ENCODE measurements around the gene F13A1.

DNA sequence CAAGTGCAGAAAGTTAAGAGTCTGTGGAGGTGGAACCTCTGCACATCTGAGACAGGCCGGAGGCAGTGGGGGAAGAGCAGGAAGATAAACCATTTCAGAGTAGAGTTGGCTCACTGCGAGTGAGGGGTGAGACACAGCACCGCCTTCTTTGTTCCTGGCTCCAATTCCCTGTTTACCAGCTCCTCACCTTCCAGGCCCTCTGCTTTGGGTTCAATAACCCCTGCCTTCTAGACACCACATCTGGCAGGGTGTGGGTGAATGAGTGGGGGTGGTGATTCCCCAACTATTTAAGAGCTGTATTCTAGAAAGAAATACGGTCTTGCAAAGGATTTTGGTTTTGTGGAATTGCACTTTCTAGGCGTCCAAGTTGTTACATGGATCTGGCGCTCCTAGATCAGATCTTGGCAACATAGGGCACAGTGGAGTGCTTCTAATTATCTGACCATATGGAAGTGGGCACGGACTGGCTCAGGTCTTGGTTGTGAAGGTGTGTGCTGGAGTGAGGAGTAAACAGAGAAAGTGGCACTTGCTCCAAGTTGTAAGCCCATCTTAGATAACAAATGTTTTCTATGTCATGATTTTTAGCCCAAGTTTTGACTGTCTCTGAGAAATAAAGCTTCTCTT, 172.2 kb downstream of the F13A1 start:
- TF ChIP-seq POLR2A (IDR thresholded peaks at IDR 0.05), result no peak
- TF ChIP-seq CTCF (IDR thresholded peaks at IDR 0.05), result no peak
- no peak for TF ChIP-seq EP300 (IDR thresholded peaks at IDR 0.05)
- TF ChIP-seq POLR2AphosphoS5 (IDR thresholded peaks at IDR 0.05), result no peak

Data from suprapubic skin (tissue), 4 donors.